ENCODE data around the gene SLC12A9. TPM values are rescaled to one million over a fixed set of nuclear protein-coding genes. Genes with fewer than 3 reads are reported as not detected.

The SLC12A9 gene
- total RNA-seq, 4 donors from 2014 or later: 15.2 to 27.9 (median 17.2) TPM

GRCh38 chr7:100823140-100823525 lies 29.4 kb upstream of the SLC12A9 start:
- no peak overlapping the region for H3K27ac ChIP-seq
- 71 to 74% methylated on average over 5 to 7 of the region's 7 CpGs for WGBS, 2 donors
- H3K36me3 ChIP-seq: peaks cover 28% of the 10 kb centered on the region in 2 donors
- DNase-seq: no peak
- intact Hi-C loops (cut with DNase I): no loop called here
- no peak overlapping the region for H3K4me3 ChIP-seq (replicated peaks in 1 of 3)
- H3K4me1 ChIP-seq: peaks cover 0 to 7% of the 10 kb centered on the region in 2 donors
- H3K9me3 ChIP-seq: no peaks in the 10 kb centered on the region
- H3K27me3 ChIP-seq: no peaks in the 10 kb centered on the region
- no peak for TF ChIP-seq POLR2A (IDR thresholded peaks at IDR 0.05)
- no peak for TF ChIP-seq CTCF (IDR thresholded peaks at IDR 0.05)

- H3K27me3 ChIP-seq: no peaks in the 10 kb centered on the region
- peaks cover 0 to 9% of the 10 kb centered on the region in 2 donors for H3K4me1 ChIP-seq
- TF ChIP-seq POLR2A (IDR thresholded peaks at IDR 0.05): no peak
- no peak for TF ChIP-seq CTCF (IDR thresholded peaks at IDR 0.05)
- no peak for DNase-seq
- no peak overlapping the region for H3K27ac ChIP-seq
- H3K36me3 ChIP-seq: peaks cover 24 to 27% of the 10 kb centered on the region in 2 donors
- 92 to 97% methylated on average over 24 to 31 of the region's 31 CpGs for WGBS, 2 donors
- intact Hi-C loops (cut with DNase I): no loop called here
- H3K4me3 ChIP-seq (replicated peaks in 1 of 3): no peak overlapping the region
- H3K9me3 ChIP-seq: no peaks in the 10 kb centered on the region
These were observed 29.0 kb upstream of the SLC12A9 start for GRCh38 chr7:100823534-100823933.

GRCh38 chr7:100824499-100825214 lies 27.9 kb upstream of the SLC12A9 start:
- Histone ChIP-seq H3K27ac (no peak overlapping the region), H3K4me1 (peaks cover 0 to 9% of the 10 kb centered on the region in 2 donors), H3K4me3 (replicated peaks in 1 of 3) (peak overlapping the region in 1 of 3 donors; percentile 73), H3K36me3 (peaks cover 13 to 20% of the 10 kb centered on the region in 2 donors), H3K9me3 (no peaks in the 10 kb centered on the region), H3K27me3 (no peaks in the 10 kb centered on the region)
- no peak for DNase-seq
- intact Hi-C loops (cut with DNase I): no loop called here
- WGBS, 2 donors: 58 to 60% methylated on average over 17 of the region's 18 CpGs
- TF ChIP-seq CTCF (IDR thresholded peaks at IDR 0.05) (no peak), POLR2A (IDR thresholded peaks at IDR 0.05) (no peak)

GRCh38 chr7:100825215-100825671 lies 27.3 kb upstream of the SLC12A9 start:
- intact Hi-C loops (cut with DNase I): no loop called here
- TF ChIP-seq CTCF (IDR thresholded peaks at IDR 0.05): no peak
- TF ChIP-seq POLR2A (IDR thresholded peaks at IDR 0.05): no peak
- WGBS, 2 donors: 52 to 62% methylated on average over 16 of the region's 16 CpGs
- peak overlapping the region in 1 of 3 donors; percentile 73 for H3K4me3 ChIP-seq (replicated peaks in 1 of 3)
- H3K9me3 ChIP-seq: no peaks in the 10 kb centered on the region
- DNase-seq: peak in 1 of 2 donors; percentile 13
- peaks cover 0 to 9% of the 10 kb centered on the region in 2 donors for H3K4me1 ChIP-seq
- peaks cover 8 to 15% of the 10 kb centered on the region in 2 donors for H3K36me3 ChIP-seq
- H3K27ac ChIP-seq: peak overlapping the region in 2 of 3 donors; percentile 23 to 24
- H3K27me3 ChIP-seq: no peaks in the 10 kb centered on the region
